ENCODE results near the gene DPYD.

The DPYD gene

DNA sequence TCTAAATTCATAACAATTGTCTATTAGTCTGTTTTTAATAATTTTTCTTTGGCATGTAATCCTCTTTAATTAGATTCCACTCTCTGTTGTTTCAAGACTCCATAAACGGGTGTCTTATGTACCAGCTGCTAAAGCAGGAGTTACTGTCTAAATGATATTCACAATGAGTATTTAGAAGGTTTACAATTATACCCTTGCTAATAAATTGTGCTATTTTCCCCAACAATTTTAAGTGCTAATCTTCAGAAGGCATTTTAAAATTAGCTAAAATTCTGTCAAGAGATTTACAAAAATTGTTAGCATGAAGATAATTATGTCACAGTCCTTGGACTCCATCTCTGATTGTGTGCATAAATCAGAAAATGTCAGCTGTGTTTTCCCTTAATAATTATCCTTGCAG is 83.7 kb downstream of the DPYD start:
- no peak for DNase-seq

DNA sequence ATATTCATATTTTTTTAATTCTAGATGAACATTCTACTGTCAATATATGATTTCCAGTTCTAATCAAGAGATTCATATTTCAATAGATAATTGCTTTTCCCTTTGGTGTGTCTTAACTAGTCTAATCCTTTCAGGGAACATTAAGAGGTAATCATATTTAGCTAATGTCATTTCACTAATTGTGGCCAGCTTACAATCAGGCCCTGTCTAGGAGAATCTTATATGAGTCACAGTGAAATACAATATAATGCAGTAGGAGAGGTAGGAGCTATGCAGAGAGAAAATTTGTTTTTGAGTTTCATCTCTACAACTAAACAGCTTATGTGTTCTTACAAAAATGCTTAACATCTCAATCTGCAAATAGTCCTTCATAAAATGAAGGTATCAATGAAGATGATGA is 85.9 kb downstream of the DPYD start:
- DNase-seq = no peak

DNA sequence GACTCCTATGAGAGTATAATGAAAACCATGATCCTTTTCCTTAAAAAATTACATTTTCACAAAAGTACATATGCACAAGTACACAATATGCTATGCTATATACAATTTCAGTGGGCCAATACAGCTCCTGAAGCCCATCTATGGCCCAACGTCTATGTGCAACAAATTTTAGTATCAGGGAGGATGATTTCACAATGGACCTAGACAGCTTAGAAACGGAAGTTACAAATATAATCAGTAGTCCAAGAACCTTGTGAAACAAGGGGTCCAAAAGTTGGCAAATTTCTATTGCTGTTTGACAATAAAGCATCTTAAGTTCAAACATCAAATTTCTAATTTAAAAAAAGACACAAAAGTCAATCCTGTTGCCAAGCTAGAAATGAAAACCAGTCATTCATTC is 87.0 kb downstream of the DPYD start:
- no peak for DNase-seq

DNA sequence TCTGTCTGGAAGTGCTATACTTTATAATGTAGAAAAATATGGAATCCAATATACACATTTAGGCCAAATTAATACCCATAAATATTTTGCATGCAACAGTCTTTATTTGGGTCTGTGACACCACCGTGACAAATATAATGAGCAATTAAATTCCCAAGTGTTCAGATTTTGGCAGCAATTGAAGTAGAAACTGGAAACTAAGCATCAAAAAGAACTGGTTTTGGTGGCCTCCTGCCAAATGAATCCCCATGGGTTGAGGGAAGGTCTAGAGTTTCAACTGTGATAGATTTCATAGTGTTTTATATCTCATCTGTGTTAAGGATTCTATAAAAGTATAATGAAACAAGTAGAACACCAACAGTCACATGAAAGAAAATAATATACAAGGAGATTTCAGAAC is 88.4 kb downstream of the DPYD start:
- no peak for DNase-seq

DNA sequence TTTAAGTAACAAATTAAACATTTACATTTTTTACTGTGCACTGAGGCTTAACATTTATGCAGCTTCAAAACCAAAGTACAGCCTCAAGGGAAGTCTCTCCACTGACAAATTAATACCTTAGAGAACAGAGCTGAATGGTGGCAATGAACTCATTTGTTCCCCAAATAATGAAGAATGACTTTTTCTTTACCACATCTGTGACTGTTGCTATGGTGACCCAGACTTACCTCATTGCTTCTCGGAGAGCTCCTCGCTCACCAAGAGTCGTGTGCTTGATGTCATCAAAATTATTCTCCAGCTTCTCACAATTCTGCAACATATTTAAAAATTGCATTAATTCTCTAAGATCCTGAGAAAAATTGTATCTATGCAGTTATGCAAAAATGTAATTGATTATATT is 92.9 kb downstream of the DPYD start:
- DNase-seq = no peak

DNA sequence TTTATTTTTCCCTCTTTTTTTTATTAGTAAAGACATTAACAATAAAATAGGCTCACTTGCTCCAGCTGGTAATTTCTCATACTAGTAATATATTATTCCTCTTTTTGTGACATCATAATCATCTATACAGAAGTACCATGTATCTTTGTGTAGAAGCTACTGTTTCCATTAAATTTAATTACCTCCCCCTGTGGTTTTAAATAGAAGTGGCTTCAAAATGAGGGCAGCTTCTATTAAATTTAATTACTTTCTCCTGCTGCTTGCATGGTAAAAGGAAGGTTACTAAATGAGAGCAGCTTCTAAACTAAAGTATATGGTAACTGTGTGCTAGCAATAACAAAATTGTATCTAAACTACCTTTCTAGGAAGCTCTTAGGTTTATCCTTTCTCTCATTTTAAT is 94.0 kb downstream of the DPYD start:
- DNase-seq = no peak

DNA sequence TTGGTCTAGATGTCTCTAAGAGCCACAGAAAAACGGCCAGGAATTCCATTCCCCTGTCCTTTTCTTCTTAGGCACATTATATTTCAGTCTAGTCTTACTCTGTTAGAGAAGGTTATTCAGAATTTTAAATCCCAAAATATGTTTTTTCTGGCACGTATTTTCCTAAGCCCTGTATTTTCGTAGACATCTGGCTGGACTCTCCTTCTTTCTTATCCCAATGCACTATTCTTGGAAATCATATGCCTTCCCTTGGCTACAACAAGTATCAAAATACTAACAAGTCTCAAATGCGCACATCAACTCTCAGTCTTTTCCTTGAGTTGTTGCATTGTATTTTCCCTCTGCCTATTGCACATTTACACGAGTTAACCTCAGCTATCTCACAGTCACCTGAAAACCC is 96.2 kb downstream of the DPYD start:
- DNase-seq = no peak

DNA sequence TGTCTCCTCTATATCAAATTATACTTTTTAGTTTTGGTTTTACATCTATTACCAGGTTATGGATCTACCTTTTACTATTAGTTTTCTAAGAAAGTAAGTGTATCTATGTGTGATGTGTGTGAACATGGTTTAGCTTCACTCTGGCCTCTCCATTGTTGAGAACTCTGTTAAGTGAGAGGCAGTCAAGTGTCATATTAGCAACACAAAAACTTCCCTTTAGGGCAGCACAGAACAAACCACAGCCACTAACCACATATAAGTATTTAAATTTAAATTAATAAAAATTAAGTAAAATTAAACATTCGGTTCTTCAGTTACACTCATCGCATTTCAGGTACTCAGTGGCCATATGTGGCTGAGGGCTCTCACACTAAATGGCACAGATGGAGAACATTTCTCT is 96.6 kb downstream of the DPYD start:
- DNase-seq = no peak

DNA sequence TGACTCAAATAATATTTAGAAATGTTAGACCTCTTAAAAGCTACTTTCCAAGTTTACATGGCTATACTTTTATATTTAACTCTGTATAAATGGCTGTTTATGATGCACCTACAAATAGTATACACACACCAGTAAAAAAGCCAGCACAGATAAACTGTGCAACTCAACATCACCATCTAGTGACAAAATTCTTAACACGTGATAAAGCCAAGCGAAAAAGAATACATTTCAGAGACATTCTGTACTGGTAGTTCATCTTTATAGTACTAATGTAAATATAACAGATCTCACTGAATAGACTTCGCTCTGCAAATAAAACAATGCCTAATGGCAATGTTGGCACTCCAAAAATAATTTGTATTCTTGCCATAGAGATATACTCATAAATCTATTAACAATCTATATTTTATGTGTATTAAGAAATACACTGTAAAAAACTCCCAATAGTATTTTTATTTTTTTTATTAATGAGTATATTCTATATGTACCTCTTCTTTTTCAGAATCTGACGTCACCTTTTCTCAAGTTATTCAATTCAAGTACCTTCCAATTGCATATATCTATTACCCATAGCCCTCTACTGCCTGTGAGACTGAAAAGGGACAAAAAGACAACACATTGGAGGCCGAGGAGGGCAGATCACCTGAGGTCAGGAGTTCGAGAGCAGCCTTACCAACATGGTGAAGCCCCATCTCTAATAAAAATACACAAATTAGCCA is 100.2 kb downstream of the DPYD start:
- DNase-seq = no peak

DNA sequence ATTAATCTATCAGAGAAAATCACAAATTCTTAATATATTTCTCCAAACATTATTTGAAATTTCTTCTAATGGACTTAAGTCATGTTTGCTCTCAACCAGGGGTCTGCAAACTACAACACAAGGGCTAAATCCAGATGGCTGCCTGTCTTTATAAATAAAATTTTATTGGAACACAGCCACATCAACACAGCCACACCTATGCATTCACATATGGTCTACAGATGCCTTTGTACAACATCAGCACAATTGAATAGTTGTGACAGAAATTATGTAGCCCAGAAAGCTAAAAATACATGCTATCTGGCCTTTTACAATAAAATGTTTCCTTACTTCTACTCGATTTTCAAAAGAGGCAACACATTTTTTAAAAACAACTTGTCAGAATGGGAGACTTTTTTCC is 103.9 kb downstream of the DPYD start:
- DNase-seq = no peak

DNA sequence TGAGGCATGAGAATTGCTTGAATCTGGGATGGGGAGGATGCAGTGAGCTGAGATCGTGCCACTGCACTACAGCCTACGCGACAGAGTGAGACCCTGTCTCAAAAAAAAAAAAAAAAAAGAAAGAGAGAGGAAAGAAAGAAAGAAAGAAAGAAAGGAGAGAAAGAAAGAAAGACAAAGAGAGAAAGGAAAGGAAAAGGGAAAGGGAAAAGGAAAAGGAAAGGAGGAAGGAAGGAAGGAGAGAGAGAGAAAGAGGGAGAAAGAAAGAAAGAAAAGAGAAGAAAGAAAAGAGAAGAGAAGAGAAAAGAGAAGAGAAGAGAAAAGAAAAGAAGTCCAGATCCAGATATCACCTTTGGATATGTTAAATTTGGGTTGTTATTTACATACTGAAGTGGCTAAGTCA is 106.0 kb downstream of the DPYD start:
- no peak for DNase-seq

DNA sequence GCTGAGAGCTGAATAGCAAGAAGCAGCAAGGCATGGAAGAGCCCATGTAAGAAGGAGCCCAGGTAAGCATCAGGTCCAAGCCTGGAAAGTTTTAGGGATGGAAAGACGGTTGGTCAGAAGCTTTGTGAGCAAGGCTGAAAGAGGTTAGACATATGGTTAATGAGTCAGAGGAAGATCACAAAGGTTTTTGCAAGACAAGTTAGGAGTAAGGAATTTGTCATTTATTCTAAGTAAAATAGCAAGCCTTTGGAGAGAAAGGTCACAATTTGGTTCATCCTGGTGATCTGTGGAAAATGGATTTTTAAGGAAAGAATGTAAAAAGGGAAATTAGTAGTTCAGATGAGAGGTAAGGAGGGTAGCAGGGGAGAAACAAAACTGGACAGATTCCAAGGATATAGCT is 106.7 kb downstream of the DPYD start:
- DNase-seq = no peak

DNA sequence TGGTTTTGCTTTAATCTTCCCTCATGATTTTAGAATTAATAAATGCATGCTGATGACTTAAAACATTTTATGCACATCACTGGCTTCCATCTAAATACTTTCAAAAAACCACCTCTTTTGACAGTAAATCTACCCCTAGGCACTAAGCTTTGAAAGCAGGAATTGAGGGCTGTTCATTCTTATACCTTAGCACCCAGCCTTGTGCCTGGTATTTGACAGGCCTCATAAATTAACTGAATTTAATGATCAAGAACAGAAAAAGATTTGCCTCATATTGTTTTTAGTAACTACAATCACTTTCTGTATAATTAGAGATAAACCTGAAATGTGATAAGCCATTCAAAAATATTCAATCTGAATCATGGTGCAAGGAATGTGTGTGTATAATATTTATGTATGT is 108.8 kb downstream of the DPYD start:
- no peak for DNase-seq

DNA sequence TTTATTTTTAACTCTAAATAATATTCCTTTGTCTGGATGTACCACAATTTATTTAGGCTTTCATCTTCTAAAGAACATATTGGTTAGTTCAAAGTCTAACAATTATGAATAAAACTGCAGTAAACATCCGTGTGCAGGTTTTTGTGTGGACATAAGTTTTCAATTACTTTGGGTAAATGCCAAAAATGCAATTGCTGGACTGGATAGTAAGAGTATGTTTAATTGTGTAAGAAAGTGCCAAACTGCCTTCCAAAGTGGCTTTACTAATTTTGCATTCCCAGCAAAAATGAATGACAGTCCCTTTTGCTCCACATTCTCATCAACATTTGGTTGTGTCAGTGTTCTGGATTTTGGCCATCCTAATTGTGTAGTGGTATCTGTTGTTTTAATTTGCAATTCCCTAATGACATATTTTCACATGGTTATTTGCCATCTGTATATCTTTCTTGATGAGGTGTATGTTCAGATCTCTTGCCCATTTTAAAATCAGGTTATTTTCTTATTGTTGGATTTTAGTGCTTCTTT is 113.8 kb downstream of the DPYD start:
- no peak for DNase-seq

DNA sequence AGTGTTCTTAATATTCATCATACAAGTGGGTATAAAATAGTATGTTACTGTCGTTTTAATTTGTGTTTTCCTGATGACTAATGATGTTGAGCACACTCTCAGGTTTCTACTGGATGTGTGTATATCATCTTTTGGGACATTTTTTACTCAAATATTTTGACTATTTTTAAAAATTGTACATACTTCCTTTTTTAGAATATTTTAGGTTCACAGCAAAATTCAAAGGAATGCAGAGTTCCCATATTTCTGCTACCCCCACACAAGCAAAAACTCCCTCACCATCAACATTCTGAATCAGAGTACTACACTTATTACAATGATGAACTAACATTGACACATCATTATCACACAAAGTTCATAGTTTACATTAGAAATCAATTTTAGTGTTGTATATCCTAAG is 114.5 kb downstream of the DPYD start:
- DNase-seq = no peak

DNA sequence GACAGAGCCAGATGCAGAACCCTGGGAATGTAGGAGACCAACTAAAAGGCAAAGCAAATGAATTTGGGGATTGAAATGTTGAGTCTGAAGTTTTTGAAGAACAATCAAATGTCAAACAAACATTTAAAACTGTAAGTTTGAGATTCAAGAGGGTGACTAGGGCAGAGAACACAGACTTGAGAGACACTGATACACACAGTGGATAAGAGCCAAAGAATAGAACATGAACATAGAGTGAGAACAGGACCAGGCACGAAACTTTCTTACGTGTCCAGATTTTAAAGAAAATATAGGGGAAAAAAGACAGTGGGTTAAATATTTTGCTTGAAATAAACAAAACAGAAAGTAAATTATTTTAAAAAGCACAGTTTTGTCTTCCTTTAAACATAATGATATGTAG is 115.7 kb downstream of the DPYD start:
- DNase-seq = no peak

DNA sequence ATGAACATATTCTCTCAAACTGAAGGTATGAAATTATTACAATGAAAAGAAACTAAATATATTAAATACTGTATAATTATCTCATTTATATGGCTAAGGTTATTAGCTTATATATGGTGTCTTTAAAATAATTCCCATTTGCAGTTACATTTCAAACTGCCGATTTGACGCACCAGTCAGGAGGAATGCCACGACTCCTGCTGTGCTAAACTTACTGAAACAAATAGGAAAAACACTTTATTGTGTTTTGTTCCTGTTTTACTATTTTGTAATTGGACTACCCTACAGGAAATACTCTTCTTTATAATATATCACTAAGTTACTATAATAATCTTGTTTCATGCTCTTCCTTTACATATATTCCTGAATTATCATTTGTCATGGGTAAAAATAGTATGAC is 117.8 kb downstream of the DPYD start:
- no peak for DNase-seq

DNA sequence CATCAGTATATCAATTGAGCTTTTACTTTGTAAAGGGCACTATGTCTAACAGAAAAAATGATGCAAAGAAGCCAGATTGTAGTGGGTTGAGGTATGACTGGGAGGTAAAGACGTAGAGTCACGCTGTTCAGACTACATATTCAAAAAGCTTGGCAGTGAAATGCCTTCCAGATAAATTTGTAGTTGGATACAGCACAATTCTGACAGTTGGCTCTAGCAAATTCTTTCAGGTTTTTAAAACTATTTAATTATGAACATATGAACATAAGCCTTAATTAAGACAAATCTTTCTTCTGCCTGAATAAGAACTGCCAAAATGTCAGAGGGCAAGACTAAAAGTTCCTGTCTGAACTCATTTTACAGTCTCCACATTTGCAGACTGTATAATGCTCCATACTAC is 118.8 kb downstream of the DPYD start:
- DNase-seq = no peak

DNA sequence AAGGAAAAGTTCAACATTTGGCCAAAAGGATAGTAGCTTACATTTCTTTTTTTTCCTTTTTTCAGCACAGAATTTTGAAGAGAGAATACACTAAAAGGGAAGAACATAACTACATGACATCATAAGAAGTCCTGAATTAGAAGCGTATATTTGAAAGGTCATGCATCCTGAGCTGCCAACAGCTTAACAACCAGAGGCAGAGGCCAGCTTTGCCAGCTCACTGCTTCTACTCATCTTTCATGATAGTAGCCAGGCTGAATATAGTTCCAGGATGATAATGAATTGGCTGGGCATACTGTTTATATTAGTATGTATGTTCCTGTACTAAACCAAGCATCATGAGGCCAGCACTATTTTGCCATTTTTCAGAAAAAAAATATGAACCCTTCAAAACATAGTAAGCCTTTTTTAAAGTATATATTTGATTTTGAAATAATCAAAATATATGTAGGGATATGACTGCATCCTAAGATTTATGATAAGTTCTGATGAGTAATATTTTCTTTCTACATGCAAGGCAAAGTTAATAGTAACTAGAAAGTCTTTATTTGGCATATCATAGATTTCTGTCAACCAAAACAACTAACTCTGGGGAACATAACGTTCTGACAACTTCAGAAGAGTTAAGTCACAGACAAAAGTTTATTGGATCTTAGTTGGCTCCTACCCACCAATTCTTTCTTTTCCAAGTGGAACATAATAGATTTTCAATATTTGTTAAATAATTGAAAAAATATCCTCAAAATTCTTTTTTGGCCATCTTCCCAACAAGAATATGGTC is 123.2 kb downstream of the DPYD start:
- no peak for DNase-seq

DNA sequence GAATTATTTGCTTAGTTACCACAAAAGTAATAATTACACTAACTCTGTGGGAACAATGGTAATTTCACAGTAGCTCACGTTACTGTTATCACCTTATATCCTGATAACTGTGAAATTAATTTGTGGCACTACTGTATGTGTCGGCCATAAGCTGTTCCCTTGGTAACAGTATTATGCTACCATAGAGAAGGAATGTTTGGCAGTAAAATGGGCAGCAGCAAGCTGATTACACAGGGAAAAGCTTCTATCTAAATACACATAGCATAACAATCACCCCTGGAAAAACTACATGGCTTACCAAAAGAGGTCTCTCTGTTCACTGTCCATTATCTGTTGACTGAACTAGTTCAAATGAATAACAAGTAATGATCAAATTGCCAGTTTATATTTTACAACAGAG is 124.1 kb downstream of the DPYD start:
- DNase-seq = no peak

DNA sequence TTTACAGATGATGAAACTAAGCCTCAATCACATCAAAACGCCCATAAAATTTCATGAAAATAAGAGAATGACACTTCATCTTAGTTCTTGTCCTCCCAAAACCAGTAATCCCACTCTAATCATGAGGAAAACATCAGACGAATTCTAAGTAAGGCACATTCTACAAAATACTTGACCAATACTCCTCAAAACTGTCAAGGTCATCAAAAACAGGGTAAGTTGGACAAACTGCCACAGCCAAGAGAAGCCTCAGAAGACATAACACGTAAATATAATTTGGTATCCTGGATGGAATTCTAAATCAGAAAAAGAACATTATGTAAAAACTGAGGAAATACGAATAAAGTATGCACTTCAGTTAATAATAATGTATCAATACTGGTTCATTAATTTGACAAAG is 128.2 kb downstream of the DPYD start:
- DNase-seq = no peak

DNA sequence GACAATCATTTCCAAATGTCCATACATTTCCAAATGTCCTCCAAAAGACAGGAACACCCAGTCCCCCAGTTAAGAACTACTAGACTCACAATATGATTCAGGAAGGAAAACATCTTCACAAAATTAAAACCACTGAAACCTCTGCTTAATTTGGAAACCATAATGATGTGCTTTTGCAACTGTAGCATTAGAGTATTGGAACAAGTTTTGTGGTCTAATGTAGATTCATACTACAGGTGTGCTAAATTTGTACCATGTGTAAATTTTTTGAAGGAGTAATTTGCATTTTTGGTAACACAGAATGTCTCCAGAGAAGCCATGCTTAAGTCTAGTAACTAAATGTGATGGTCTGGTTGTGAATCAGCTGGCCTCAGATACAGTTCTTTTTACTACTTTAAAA is 129.6 kb downstream of the DPYD start:
- DNase-seq = no peak

DNA sequence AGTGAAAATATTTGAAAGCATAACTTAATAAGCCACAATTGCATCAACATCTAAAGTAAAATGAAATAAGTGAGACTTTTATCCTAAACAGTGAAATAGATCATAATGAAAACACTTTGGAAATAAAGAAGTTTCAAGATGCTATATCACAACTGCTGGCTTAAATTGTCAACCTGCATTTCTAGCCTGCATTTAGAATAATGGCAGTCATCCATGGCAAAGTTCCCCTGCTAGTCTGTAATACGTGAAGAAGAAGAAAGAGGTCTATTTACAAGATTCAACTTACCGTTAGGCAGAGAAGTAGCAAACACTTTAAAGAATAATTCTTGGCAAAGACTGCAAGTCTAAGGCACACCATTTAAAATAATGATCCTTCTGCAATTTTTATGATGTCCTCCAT is 133.6 kb downstream of the DPYD start:
- no peak for DNase-seq

DNA sequence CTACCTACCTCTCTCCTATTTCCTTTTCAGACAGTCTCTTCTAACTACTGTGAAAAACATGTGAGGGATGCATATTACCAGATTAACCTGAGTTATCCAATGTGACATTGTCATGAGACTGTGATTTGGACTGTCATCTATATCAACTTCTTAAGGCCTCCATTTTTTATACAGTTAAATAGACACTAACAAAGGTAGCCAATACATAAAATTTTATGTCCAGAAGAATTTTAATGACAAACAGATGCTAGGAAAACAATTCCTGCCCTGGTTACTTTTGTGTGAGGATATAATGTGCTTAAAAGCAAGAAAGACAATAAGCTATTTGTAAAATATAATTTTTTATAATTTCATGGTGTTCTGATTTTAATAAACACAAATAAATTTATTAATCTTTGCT is 136.2 kb downstream of the DPYD start:
- no peak for DNase-seq

DNA sequence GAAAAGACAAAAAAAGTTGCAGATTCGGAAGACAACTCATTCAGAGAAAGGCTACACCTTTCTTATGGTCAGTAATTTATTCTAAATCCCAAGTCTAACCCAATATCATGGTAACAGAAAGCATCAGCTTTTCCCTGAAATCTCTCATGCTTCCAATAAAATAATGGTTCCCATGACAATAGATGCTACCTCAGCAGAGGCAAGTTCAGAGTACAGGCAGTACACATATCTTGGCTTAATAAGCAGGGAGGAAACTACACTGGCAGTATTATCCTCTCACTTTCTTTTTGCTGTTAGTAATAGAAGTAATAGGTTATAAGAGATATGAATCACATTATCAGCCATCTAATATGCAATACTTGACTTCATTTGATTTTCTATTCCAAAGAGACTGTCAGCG is 137.1 kb downstream of the DPYD start:
- no peak for DNase-seq
